SK-N-SH (cell line): ENCODE results near the gene PCNX2. TPM values are rescaled to one million over a fixed set of nuclear protein-coding genes. Genes with fewer than 3 reads are reported as not detected.

Experiments used
- CTCF ChIA-PET: fragments of 300-600, 350-600 bp; formaldehyde crosslinking; extraction: SDS; loops from one replicate; lab custom pipeline; 2021; lab: Yijun Ruan, JAX
- POLR2A ChIA-PET: fragments of 350-600 bp; sonication (Branson Sonifier 250); formaldehyde crosslinking; extraction: SDS; loops from one replicate; lab custom pipeline; 2020; ENCODE audit warnings: antibody characterized with exemption, inconsistent platforms; lab: Yijun Ruan, JAX
- DNase-seq: peaks from one replicate; pipeline ENCODE4 v3.0.0; 2012
- H2AFZ ChIP-seq: fragments of 200-600 bp; sonication (generic); 2 replicates; pipeline ENCODE4 v1.8.1; 2016; ENCODE audit warnings: antibody characterized with exemption, mild to moderate bottlenecking, low read depth
- H3F3A ChIP-seq: fragments of 200-600 bp; sonication (generic); replicated peaks from 2 replicates; pipeline ENCODE3; 2016; ENCODE audit warnings: antibody characterized with exemption, mild to moderate bottlenecking; ENCODE audit not compliant: insufficient read depth
- H3K27ac ChIP-seq, 2 experiments: fragments of 200-500 bp in 1 of 2; fragments of 200-600 bp in 1 of 2; sonication (Bioruptor generic) in 1 of 2; sonication (generic), shearing (Covaris generic) in 1 of 2; 2 replicates each; pipeline versions ENCODE4 v1.5.1 to v1.6.1; 2014 to 2016; ENCODE audit warnings: low read depth in 2 of 2, inconsistent platforms in 1 of 2, low read length in 1 of 2, mild to moderate bottlenecking in 1 of 2, mixed read lengths in 1 of 2
- H3K27me3 ChIP-seq: fragments of 200-600 bp; sonication (generic), shearing (Covaris generic); 2 replicates; pipeline ENCODE4 v1.6.1; 2016; ENCODE audit warnings: mixed run types; ENCODE audit not compliant: insufficient read depth
- H3K36me3 ChIP-seq, 2 experiments: fragments of 200-500 bp in 1 of 2; fragments of 200-600 bp in 1 of 2; sonication (Bioruptor generic) in 1 of 2; sonication (generic) in 1 of 2; replicated peaks in 1 of 2; 2 replicates each; pipeline versions ENCODE3 to v1.5.1; 2014 to 2016; ENCODE audit warnings: low read length in 1 of 2, mild to moderate bottlenecking in 1 of 2; ENCODE audit not compliant: insufficient read depth in 2 of 2, control insufficient read depth in 1 of 2
- H3K4me1 ChIP-seq, 2 experiments: fragments of 200-500 bp in 1 of 2; fragments of 200-600 bp in 1 of 2; sonication (Bioruptor generic) in 1 of 2; sonication (generic), shearing (Covaris generic) in 1 of 2; 2 replicates each; pipeline versions ENCODE4 v1.5.1 to v1.6.1; 2014 to 2016; ENCODE audit warnings: low read depth in 1 of 2, low read length in 1 of 2, mixed run types in 1 of 2; ENCODE audit not compliant: insufficient read depth in 2 of 2, control insufficient read depth in 1 of 2
- H3K4me2 ChIP-seq: fragments of 200-600 bp; sonication (generic), shearing (Covaris generic); 2 replicates; pipeline ENCODE4 v1.6.1; 2017; ENCODE audit warnings: mixed run types
- H3K4me3 ChIP-seq, 2 experiments: fragments of 200-500 bp in 1 of 2; fragments of 200-600 bp in 1 of 2; sonication (Bioruptor generic) in 1 of 2; sonication (generic), shearing (Covaris generic) in 1 of 2; 2 replicates each; pipeline versions ENCODE4 v1.5.1 to v1.8.1; 2014 to 2016; ENCODE audit warnings: low read depth in 2 of 2, inconsistent platforms in 1 of 2, low read length in 1 of 2, mild to moderate bottlenecking in 1 of 2, mixed read lengths in 1 of 2, moderate library complexity in 1 of 2
- H3K79me2 ChIP-seq: fragments of 200-600 bp; sonication (generic); 2 replicates; pipeline ENCODE4 v1.8.1; 2017; ENCODE audit warnings: mild to moderate bottlenecking; ENCODE audit not compliant: insufficient read depth
- H3K9ac ChIP-seq: fragments of 200-600 bp; sonication (generic); 2 replicates; pipeline ENCODE4 v1.6.1; 2017; ENCODE audit warnings: mixed run types
- H3K9me2 ChIP-seq: fragments of 200-600 bp; sonication (generic); 2 replicates; pipeline ENCODE4 v1.6.1; 2017; ENCODE audit warnings: mixed run types
- H3K9me3 ChIP-seq: fragments of 200-600 bp; sonication (generic); 2 replicates; pipeline ENCODE4 v1.6.1; 2017; ENCODE audit warnings: mixed run types, mild to moderate bottlenecking, moderate library complexity
- H4K20me1 ChIP-seq: fragments of 200-600 bp; sonication (generic); 2 replicates; pipeline ENCODE4 v1.6.1; 2017; ENCODE audit warnings: mild to moderate bottlenecking, mixed run types; ENCODE audit not compliant: insufficient read depth
- CHD2 ChIP-seq: fragments of 150-350 bp; IDR thresholded peaks from 2 replicates; pipeline ENCODE4 v1.6.1; 2018; ENCODE audit warnings: low read length; ENCODE audit not compliant: partially characterized antibody
- ELF1 ChIP-seq: IDR thresholded peaks from 2 replicates; pipeline ENCODE4 v1.4.0; 2012
- EZH2phosphoT487 ChIP-seq: fragments of 200-600 bp; sonication (generic); IDR thresholded peaks from 2 replicates; pipeline ENCODE4 v1.6.1; 2017; ENCODE audit warnings: low read depth, mixed run types, mild to moderate bottlenecking, antibody characterized with exemption, moderate library complexity, borderline replicate concordance
- FOSL2 ChIP-seq: IDR thresholded peaks from 2 replicates; pipeline ENCODE4 v1.4.0; 2012; ENCODE audit warnings: low read depth, mild to moderate bottlenecking, moderate library complexity, borderline replicate concordance
- JUND ChIP-seq: IDR thresholded peaks from 2 replicates; pipeline ENCODE4 v1.4.0; 2012
- MEF2A ChIP-seq: IDR thresholded peaks from 2 replicates; pipeline ENCODE4 v1.4.0; 2012; ENCODE audit warnings: low read depth, borderline replicate concordance
- RCOR1 ChIP-seq: fragments of 150-350 bp; IDR thresholded peaks from 2 replicates; pipeline ENCODE4 v1.6.1; 2017; ENCODE audit warnings: antibody characterized with exemption, low read length
- REST ChIP-seq: IDR thresholded peaks from 2 replicates; pipeline ENCODE4 v1.6.1; 2012; ENCODE audit warnings: mild to moderate bottlenecking, low read depth, low read length, moderate library complexity
- RFX5 ChIP-seq: IDR thresholded peaks from 2 replicates; pipeline ENCODE4 v1.6.1; 2012; ENCODE audit warnings: mild to moderate bottlenecking, improper control_type of control experiment, low read length
- TEAD4 ChIP-seq: IDR thresholded peaks from 2 replicates; pipeline ENCODE4 v1.4.0; 2012; ENCODE audit warnings: mild to moderate bottlenecking, borderline replicate concordance; ENCODE audit not compliant: insufficient read depth
- WGBS: methylation state at CpG from one replicate; pipeline ENCODE4 v1.1.6; 2017; ENCODE audit warnings: low lambda C conversion rate; 5-methylcytosine and 5-hydroxymethylcytosine counted together
- polyA plus RNA-seq, 3 experiments: library from polyadenylated mRNA; depleted of rRNA; stranded (reverse); fragments of >200 nt; gene quantifications; 2 replicates each; pipeline ENCODE4 v1.2.3, GENCODE V29; 2012

Gene PCNX2
- polyA plus RNA-seq, 1 of the 3 experiments (the other 2 are of a cell fraction) = 10.6 TPM

- no peaks in the 10 kb centered on the region for H3K9me2 ChIP-seq
- H3K4me3 ChIP-seq = no peak overlapping the region
- no peak overlapping the region for H3K4me2 ChIP-seq
- ChIA-PET CTCF (no interaction called here), POLR2A (no interaction called here)
- H4K20me1 ChIP-seq = no peaks in the 10 kb centered on the region
- H3K9me3 ChIP-seq = no peaks in the 10 kb centered on the region
- WGBS = 94% methylated on average over 12 of the region's 12 CpGs
- H3K9ac ChIP-seq = no peak overlapping the region
- no peak for DNase-seq
- H3K27ac ChIP-seq = no peak overlapping the region
- H3F3A ChIP-seq = no peaks in the 10 kb centered on the region
- no peaks in the 10 kb centered on the region for H3K27me3 ChIP-seq
- peaks cover 0 to 3% of the 10 kb centered on the region in 2 experiments for H3K36me3 ChIP-seq
- TF ChIP-seq CHD2 = no peak
- no peak for TF ChIP-seq ELF1
- no peak for TF ChIP-seq REST
- no peak for TF ChIP-seq RCOR1
- TF ChIP-seq RFX5 = no peak
- H3K79me2 ChIP-seq = no peaks in the 10 kb centered on the region
- H3K4me1 ChIP-seq = peaks cover 0 to 3% of the 10 kb centered on the region in 2 experiments; a peak in 1 of 4 replicates
- no peak overlapping the region for H2AFZ ChIP-seq
Measured at GRCh38 chr1:233019778-233020325, 275.7 kb downstream of the PCNX2 start.

GRCh38 chr1:233019083-233019482 is 276.4 kb downstream of the PCNX2 start:
- Histone ChIP-seq H3K36me3 (peaks cover 0 to 5% of the 10 kb centered on the region in 2 experiments), H3K9me3 (no peaks in the 10 kb centered on the region), H4K20me1 (no peaks in the 10 kb centered on the region), H3K4me1 (peaks cover 0 to 3% of the 10 kb centered on the region in 2 experiments; a peak in 1 of 4 replicates), H3K9me2 (no peaks in the 10 kb centered on the region), H2AFZ (no peak overlapping the region), H3K9ac (no peak overlapping the region), H3K27ac (no peak overlapping the region), H3K79me2 (no peaks in the 10 kb centered on the region), H3F3A (no peaks in the 10 kb centered on the region), H3K4me2 (no peak overlapping the region), H3K27me3 (no peaks in the 10 kb centered on the region), H3K4me3 (no peak overlapping the region)
- CTCF ChIA-PET = interaction anchor here (1.2 kb wide), 1 partner anchor 389 kb away, joined by 3 read pairs; the partner anchor contains the start of gene SIPA1L2
- whole genome bisulfite sequencing = 84% methylated on average over 3 of the region's 3 CpGs
- POLR2A ChIA-PET = no interaction called here
- no peak for DNase-seq
- no peak for TF ChIP-seq EZH2phosphoT487

DNA sequence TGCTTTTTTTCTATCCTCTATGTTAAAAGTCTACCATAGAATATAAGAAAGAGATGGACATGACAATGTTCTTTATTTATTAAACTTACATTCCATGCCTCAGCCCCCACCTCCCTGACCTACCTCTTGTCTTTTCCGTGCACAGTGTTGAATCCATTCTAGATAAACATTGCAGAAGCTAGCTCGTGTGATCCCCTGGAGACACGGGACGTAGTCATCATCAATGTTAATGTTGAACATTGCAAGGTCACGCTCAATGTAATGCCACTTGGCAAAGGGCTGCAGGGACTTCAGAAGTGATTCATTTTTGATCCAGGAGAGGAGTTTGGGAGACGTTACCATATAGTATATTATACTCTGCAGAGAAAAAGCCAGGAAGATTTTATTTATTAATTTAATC is 278.7 kb downstream of the PCNX2 start:
- no peak overlapping the region for H3K4me2 ChIP-seq
- H4K20me1 ChIP-seq = no peaks in the 10 kb centered on the region
- ChIA-PET CTCF (interaction anchor here (0.6 kb wide), 1 partner anchor 889 kb away, joined by 3 read pairs; no protein-coding TSS in a partner anchor), POLR2A (no interaction called here)
- H3K4me1 ChIP-seq = peaks cover 0 to 3% of the 10 kb centered on the region in 2 experiments; a peak in 1 of 4 replicates
- H2AFZ ChIP-seq = no peak overlapping the region
- H3K9me2 ChIP-seq = no peaks in the 10 kb centered on the region
- no peaks in the 10 kb centered on the region for H3K27me3 ChIP-seq
- H3K27ac ChIP-seq = no peak overlapping the region
- H3F3A ChIP-seq = no peaks in the 10 kb centered on the region
- no peaks in the 10 kb centered on the region for H3K79me2 ChIP-seq
- H3K4me3 ChIP-seq = no peak overlapping the region
- no peak for DNase-seq
- no peaks in the 10 kb centered on the region for H3K9me3 ChIP-seq
- 92% methylated on average over 6 of the region's 6 CpGs for WGBS
- H3K9ac ChIP-seq = no peak overlapping the region
- peaks cover 3 to 13% of the 10 kb centered on the region in 2 experiments for H3K36me3 ChIP-seq
- TF ChIP-seq MEF2A = no peak
- no peak for TF ChIP-seq JUND
- no peak for TF ChIP-seq TEAD4
- no peak for TF ChIP-seq FOSL2
